Activated CD8-positive, alpha-beta memory T cell treated with anti-CD3 and anti-CD28 coated beads for 24 hours (primary cell): ENCODE data around the gene CNST.
"Not testable (repeated sequence)": the region's sequence is repeated elsewhere in the genome, so short reads cannot be mapped to it uniquely, and the experiment has no call there.

Experiments
- DNase-seq: peaks from one replicate; pipeline ENCODE4 v3.0.0-alpha.2; 2020

The CNST gene

GRCh38 chr1:246624091-246624490, 57.8 kb downstream of the CNST start:
- no peak for DNase-seq

- no peak for DNase-seq
These were observed 62.8 kb downstream of the CNST start for GRCh38 chr1:246629030-246629429.

GRCh38 chr1:246629976-246630375, 63.7 kb downstream of the CNST start:
- no peak for DNase-seq

- no peak for DNase-seq
These were observed 65.2 kb downstream of the CNST start for GRCh38 chr1:246631426-246631825.

- DNase-seq, result no peak
These were observed 66.3 kb downstream of the CNST start for GRCh38 chr1:246632281-246633168.

- DNase-seq, result not testable (repeated sequence)
These were observed 68.4 kb downstream of the CNST start for GRCh38 chr1:246634659-246635058.

- no peak for DNase-seq
These were observed 72.8 kb downstream of the CNST start for GRCh38 chr1:246638941-246639655.

GRCh38 chr1:246639732-246640131, 73.5 kb downstream of the CNST start:
- DNase-seq, result no peak

GRCh38 chr1:246640747-246641146, 74.5 kb downstream of the CNST start:
- no peak for DNase-seq

GRCh38 chr1:246641394-246641793, 75.1 kb downstream of the CNST start:
- no peak for DNase-seq

GRCh38 chr1:246642719-246643118, 76.5 kb downstream of the CNST start:
- DNase-seq, result no peak

GRCh38 chr1:246647113-246647512, 80.9 kb downstream of the CNST start:
- DNase-seq, result no peak

GRCh38 chr1:246647513-246647912, 81.3 kb downstream of the CNST start:
- DNase-seq, result no peak

- no peak for DNase-seq
These were observed 84.9 kb downstream of the CNST start for GRCh38 chr1:246651012-246651695.

- no peak for DNase-seq
These were observed 92.3 kb downstream of the CNST start for GRCh38 chr1:246658567-246658966.

- no peak for DNase-seq
These were observed 93.4 kb downstream of the CNST start for GRCh38 chr1:246659594-246660140.

GRCh38 chr1:246661451-246661850, 95.2 kb downstream of the CNST start:
- no peak for DNase-seq

GRCh38 chr1:246667773-246668172, 101.5 kb downstream of the CNST start:
- no peak for DNase-seq

GRCh38 chr1:246669659-246670058, 103.4 kb downstream of the CNST start:
- DNase-seq, result no peak

- no peak for DNase-seq
These were observed 107.8 kb downstream of the CNST start for GRCh38 chr1:246674049-246674448.

GRCh38 chr1:246677842-246678241, 111.6 kb downstream of the CNST start:
- DNase-seq, result no peak

GRCh38 chr1:246678816-246679793, 112.8 kb downstream of the CNST start:
- DNase-seq, result no peak
